Measurements from ENCODE around the gene AP4E1. TPM values are rescaled to one million over a fixed set of nuclear protein-coding genes. Genes with fewer than 3 reads are reported as not detected.
"Not testable (repeated sequence)": the region's sequence is repeated elsewhere in the genome, so short reads cannot be mapped to it uniquely, and the experiment has no call there.

Gene AP4E1
- total RNA-seq, 1 donor from 2014 or later: 12.6 TPM

DNA sequence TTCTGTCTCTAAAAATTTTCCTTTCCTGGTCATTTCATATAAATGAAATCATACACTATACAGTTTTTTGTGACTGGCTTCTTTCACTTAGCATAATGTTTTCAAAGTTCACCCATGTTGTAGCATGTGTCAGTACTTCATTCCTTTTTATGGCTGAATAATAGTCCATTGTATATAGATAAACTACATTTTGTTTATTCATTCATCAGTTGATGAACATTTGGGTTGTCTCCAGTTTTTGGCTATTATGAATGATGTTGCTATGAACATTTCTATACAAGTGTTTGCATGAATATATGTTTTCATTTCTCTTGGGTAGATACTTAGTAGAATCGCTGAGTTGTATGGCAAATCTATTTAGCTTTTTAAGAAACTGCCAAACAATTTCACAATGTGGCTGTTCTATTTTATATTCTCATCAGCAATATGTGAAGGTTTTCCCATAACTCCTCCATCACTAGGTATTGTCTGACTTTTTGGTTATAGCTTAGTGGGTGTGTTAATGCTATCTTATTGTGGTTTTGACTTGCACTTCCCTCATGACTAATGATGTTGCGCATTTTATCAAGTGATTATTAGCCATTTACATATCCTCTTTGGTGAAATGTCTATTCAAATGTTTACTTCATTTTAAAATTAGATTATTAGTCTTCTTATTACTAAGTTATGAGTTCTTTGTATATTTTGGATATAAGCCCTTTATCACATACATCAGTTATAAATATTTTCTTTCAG lies 21.7 kb upstream of the AP4E1 start:
- DNase-seq (ENCODE audit: low spot score in 2 of 2): no peak
- no peak for FAIRE-seq

GRCh38 chr15:50888054-50888453 lies 20.4 kb upstream of the AP4E1 start:
- FAIRE-seq (no peak), DNase-seq (ENCODE audit: low spot score in 2 of 2) (no peak)

- no peak for FAIRE-seq
- no peak for DNase-seq (ENCODE audit: low spot score in 2 of 2)
Observed at GRCh38 chr15:50889589-50889988, 18.9 kb upstream of the AP4E1 start.

- FAIRE-seq (no peak), DNase-seq (ENCODE audit: low spot score in 2 of 2) (no peak)
Observed at GRCh38 chr15:50890751-50891150, 17.7 kb upstream of the AP4E1 start.

GRCh38 chr15:50891159-50891558 lies 17.3 kb upstream of the AP4E1 start:
- FAIRE-seq: no peak
- DNase-seq (ENCODE audit: low spot score in 2 of 2): no peak

DNA sequence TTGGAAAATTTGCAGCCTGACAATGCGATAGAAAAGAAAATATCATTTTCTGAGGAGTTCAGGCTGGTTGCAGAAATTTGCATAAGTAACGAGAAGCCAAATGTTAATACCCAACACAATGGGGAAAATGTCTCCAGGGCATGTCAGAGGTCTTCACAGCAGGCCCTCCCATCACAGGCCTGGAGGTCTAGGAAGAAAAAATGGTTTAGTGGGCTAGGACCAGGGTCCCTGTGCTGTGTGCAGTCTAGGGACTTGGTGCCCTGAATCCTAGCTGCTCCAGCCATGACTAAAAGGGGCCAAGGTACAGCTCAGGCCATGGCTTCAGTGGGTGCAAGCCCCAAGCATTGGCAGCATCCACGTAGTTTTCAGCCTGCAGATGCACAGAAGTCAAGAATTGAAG lies 14.5 kb upstream of the AP4E1 start:
- FAIRE-seq: no peak

GRCh38 chr15:50901390-50901789 lies 7.1 kb upstream of the AP4E1 start:
- FAIRE-seq; DNase-seq (ENCODE audit: low spot score in 2 of 2): not testable (repeated sequence)

More for the DNA sequence above, 14.5 kb upstream of the AP4E1 start:
- no peak for DNase-seq (ENCODE audit: low spot score in 2 of 2)

GRCh38 chr15:50904211-50904610 lies 4.3 kb upstream of the AP4E1 start:
- DNase-seq (ENCODE audit: low spot score in 2 of 2) (no peak), FAIRE-seq (no peak)

GRCh38 chr15:50905055-50905454 lies 3.4 kb upstream of the AP4E1 start:
- FAIRE-seq (no peak), DNase-seq (ENCODE audit: low spot score in 2 of 2) (no peak)

- DNase-seq (ENCODE audit: low spot score in 2 of 2) (peak in 1 of 2 donors; percentile 12), FAIRE-seq (no peak)
Observed at GRCh38 chr15:50906954-50907600, 1.4 kb upstream of the AP4E1 start.

GRCh38 chr15:50907601-50908208 lies 778 bp upstream of the AP4E1 start:
- FAIRE-seq (no peak), DNase-seq (ENCODE audit: low spot score in 2 of 2) (peak; percentile 30 to 35)

DNA sequence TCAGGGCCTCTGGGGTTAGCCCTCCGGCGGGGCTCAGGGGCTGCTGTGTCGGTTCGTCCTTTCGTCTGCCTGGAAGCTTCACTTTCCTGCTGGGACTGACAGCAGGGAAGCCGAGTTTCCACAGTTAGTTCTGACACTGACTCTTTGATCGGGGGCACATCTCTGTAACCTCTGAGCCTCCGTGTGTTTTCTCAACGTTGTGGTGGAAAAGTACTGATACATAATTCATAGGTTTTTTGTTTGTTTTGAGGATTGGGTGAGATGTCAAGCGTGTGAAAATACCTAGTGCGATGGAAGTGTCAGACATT lies 481 bp downstream of the AP4E1 start:
- no peak for FAIRE-seq
- DNase-seq (ENCODE audit: low spot score in 2 of 2): no peak

DNA sequence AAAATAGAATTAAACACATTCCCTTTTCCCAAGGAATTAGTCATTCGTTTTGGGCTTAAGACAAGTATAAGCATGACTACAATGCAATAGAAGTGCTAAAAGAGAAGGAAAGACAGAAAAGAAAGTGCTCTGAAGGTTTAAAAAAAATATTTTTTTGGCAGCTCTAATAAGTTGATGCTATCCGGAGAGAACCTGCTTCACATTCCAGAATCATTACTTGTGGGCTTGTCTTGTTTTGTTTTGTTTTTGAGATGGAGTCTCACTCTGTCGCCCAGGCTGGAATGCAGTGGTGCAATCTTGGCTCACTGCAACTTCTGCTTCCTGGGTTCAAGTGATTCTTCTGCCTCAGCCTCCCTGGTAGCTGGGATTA lies 1.9 kb downstream of the AP4E1 start:
- not testable (repeated sequence) for FAIRE-seq

GRCh38 chr15:50911001-50911400 lies 2.5 kb downstream of the AP4E1 start:
- FAIRE-seq: no peak

More for the DNA sequence above, 1.9 kb downstream of the AP4E1 start:
- not testable (repeated sequence) for DNase-seq (ENCODE audit: low spot score in 2 of 2)

GRCh38 chr15:50911621-50912020 lies 3.1 kb downstream of the AP4E1 start:
- FAIRE-seq (no peak), DNase-seq (ENCODE audit: low spot score in 2 of 2) (no peak)

More at GRCh38 chr15:50911001-50911400, 2.5 kb downstream of the AP4E1 start:
- no peak for DNase-seq (ENCODE audit: low spot score in 2 of 2)

- DNase-seq (ENCODE audit: low spot score in 2 of 2) (no peak), FAIRE-seq (no peak)
Observed at GRCh38 chr15:50916400-50916799, 7.9 kb downstream of the AP4E1 start.

- DNase-seq (ENCODE audit: low spot score in 2 of 2); FAIRE-seq: not testable (repeated sequence)
Observed at GRCh38 chr15:50919359-50919758, 10.9 kb downstream of the AP4E1 start.

- no peak for FAIRE-seq
Observed at GRCh38 chr15:50925281-50925680, 16.8 kb downstream of the AP4E1 start.

GRCh38 chr15:50929062-50929461 lies 20.6 kb downstream of the AP4E1 start:
- no peak for FAIRE-seq
- DNase-seq (ENCODE audit: low spot score in 2 of 2): no peak

More at GRCh38 chr15:50925281-50925680, 16.8 kb downstream of the AP4E1 start:
- DNase-seq (ENCODE audit: low spot score in 2 of 2): no peak

DNA sequence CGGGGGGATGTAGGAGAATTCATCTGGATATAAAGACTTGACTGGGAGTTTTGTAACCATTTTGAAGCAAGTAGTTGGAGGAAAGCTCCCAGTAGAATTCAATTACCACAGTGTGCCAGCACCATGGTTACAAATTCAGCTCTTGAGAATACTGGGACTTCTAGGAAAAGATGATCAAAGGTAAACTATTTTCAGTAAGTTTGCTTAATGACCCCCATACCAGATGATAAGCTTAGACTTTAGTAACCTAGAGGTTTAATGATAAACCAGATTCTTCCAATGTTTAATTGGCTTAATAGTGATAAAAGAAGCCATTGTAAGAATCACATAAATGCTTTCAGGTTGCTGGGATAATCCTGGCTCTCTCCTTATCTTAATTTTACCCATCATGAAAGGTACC lies 22.3 kb downstream of the AP4E1 start:
- no peak for FAIRE-seq
- DNase-seq (ENCODE audit: low spot score in 2 of 2): no peak

DNA sequence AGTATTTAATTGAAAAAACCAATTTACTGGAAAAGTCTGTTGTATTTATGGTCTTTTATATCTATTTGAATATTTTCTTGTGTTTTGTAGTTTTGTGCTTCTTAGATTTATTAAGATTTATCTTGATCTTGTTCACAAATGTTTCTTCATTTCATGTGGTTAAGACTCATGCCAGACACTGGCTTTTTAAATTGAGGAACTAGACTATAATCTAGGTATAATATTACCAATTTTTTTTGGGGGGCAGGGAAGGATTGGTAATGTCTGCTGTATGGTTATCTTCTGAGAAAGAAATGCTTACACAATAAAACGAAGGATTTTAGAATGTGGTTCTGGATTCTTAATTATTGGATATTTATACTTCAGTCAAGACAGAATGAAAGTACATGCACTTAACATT lies 24.9 kb downstream of the AP4E1 start:
- DNase-seq (ENCODE audit: low spot score in 2 of 2) (no peak), FAIRE-seq (no peak)

- FAIRE-seq (no peak), DNase-seq (ENCODE audit: low spot score in 2 of 2) (no peak)
Observed at GRCh38 chr15:50938525-50938924, 30.0 kb downstream of the AP4E1 start.
